ENCODE results near the gene VIP.

Gene VIP

DNA sequence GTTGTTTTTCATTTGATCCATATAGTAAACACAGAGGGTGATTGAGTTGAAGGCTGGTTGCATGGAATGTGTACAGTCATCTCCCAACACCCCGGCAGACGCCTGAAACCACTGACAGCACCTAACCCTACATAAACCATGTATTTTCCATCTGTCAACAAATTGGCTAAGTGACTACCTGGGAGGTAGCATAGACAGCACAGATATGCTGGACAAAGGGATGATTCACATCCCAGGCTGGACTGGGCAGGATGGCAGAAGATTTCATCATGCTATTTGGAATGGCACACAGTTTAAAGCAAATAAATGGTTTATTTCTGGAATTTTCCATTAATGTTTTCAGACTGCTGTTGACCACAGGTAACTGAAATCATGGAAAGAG is 4.4 kb upstream of the VIP start:
- Mint-ChIP-seq H3K9me3 (no peaks in the 10 kb centered on the region), H3K36me3 (ENCODE audit: low read depth) (no peaks in the 10 kb centered on the region), H3K4me1 (ENCODE audit: low read depth) (no peaks in the 10 kb centered on the region), H3K27me3 (no peaks in the 10 kb centered on the region), H3K4me3 (no peak overlapping the region), H3K27ac (no peak overlapping the region)
- intact Hi-C loops (cut with micrococcal nuclease): no loop called here

DNA sequence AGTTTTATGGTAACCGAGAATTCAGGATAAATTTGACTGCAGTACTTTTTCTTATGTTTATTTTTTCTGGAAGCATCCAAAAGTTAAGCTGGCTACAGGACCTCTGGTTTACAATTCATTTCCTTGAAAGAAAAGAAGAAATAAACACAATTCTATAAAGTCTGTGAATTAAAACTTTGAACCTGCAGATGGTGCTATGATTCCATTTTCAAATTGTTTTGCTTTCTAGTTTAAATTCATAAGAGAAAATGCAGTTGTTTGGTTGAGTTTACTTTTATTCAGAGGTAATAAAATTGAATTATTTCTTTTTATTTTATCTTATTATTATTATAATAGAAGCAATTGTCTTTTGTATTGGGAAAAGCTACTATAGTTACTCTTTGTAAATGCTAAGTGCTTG is 1.8 kb upstream of the VIP start:
- Mint-ChIP-seq H3K36me3 (ENCODE audit: low read depth) (no peaks in the 10 kb centered on the region), H3K4me1 (ENCODE audit: low read depth) (no peaks in the 10 kb centered on the region), H3K27ac (no peak overlapping the region), H3K4me3 (no peak overlapping the region), H3K9me3 (no peaks in the 10 kb centered on the region), H3K27me3 (no peaks in the 10 kb centered on the region)
- intact Hi-C loops (cut with micrococcal nuclease): no loop called here

DNA sequence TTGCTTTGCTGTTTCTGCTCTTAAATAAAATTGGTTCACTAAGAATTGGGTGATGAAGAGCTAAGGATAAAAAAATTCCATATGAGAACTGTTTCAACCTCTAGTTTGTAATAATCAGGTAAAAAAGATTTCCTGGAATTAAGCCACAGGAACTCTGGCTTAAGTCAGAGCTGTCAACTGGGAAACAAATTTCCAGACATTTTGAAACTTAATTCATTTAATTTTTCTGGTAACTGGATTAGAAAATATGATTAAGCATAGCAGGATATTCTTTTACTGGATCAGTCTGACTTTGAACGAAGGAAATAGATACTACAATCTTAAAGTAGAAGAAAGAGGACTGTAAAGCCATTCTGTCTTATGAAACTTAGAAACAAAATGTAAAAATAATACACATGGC is 1.3 kb upstream of the VIP start:
- H3K4me1 Mint-ChIP-seq (ENCODE audit: low read depth): no peaks in the 10 kb centered on the region
- H3K4me3 Mint-ChIP-seq: no peak overlapping the region
- no peaks in the 10 kb centered on the region for H3K27me3 Mint-ChIP-seq
- H3K36me3 Mint-ChIP-seq (ENCODE audit: low read depth): no peaks in the 10 kb centered on the region
- H3K9me3 Mint-ChIP-seq: no peaks in the 10 kb centered on the region
- intact Hi-C loops (cut with micrococcal nuclease): no loop called here
- no peak overlapping the region for H3K27ac Mint-ChIP-seq

DNA sequence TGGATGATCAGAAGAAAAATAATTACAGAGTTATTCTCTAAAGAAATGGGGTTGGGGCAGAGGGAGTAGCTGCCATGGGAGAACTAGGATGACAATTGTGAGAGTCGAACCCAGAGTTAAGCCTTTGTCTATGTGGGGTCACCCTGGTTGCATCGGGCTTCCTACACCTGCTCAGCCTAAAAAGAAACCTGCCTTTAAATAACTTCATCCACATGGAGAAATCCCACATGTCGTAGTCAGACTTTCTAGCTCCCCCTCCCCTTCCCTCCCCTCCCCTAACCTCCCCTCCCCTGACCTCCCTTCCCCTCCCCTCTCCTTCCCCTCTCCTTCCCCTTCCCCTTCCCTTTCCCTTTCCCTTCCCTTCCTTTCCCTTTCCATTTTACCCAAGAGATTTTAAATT is 14.7 kb downstream of the VIP start:
- Mint-ChIP-seq H3K27me3 (no peaks in the 10 kb centered on the region), H3K9me3 (no peaks in the 10 kb centered on the region), H3K4me3 (no peak overlapping the region), H3K36me3 (ENCODE audit: low read depth) (no peaks in the 10 kb centered on the region), H3K4me1 (ENCODE audit: low read depth) (no peaks in the 10 kb centered on the region), H3K27ac (no peak overlapping the region)
- intact Hi-C loops (cut with micrococcal nuclease): no loop called here

DNA sequence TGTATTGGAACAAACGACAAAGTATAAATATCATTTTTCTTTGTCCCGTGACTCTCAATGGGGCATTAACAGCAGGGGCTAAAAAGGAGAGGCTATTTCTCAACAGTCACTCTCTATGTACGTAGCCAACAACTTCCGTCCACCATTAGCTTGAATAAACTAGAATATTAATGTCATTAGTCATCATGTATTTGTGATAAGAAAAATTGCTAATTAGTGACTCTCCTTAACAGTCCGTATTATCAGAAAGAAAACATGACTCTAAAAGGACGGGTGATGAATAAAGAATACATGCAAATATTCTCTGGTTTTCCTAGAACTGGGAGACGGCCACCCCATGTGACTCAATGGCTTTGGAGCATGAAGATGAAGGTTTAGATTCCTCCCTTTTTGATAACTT is 18.6 kb downstream of the VIP start:
- Mint-ChIP-seq H3K9me3 (no peaks in the 10 kb centered on the region), H3K27me3 (no peaks in the 10 kb centered on the region), H3K27ac (no peak overlapping the region), H3K36me3 (ENCODE audit: low read depth) (no peaks in the 10 kb centered on the region), H3K4me3 (no peak overlapping the region), H3K4me1 (ENCODE audit: low read depth) (no peaks in the 10 kb centered on the region)
- intact Hi-C loops (cut with micrococcal nuclease): no loop called here

DNA sequence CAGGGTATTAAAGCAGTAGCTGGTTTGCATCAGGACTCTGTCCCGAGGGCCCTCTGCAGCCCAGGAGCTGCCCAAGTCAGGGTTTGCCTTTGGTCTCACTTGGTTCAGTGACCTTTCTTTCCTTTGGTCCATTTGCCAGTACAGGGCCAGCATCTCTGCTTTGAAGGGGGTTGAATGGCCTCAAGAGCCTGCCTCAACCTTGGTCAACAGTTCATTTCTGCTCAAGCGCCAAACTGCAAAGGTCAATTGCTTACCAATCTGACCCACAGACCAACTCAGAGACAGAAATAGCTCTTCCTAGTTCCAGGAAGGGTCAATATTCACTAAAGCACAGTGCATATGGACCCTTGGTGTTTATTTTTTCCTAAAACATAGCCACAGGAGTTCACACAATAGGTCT is 19.4 kb downstream of the VIP start:
- Mint-ChIP-seq H3K36me3 (ENCODE audit: low read depth) (no peaks in the 10 kb centered on the region), H3K9me3 (no peaks in the 10 kb centered on the region), H3K27ac (no peak overlapping the region), H3K27me3 (no peaks in the 10 kb centered on the region), H3K4me1 (ENCODE audit: low read depth) (no peaks in the 10 kb centered on the region), H3K4me3 (no peak overlapping the region)
- intact Hi-C loops (cut with micrococcal nuclease): no loop called here

DNA sequence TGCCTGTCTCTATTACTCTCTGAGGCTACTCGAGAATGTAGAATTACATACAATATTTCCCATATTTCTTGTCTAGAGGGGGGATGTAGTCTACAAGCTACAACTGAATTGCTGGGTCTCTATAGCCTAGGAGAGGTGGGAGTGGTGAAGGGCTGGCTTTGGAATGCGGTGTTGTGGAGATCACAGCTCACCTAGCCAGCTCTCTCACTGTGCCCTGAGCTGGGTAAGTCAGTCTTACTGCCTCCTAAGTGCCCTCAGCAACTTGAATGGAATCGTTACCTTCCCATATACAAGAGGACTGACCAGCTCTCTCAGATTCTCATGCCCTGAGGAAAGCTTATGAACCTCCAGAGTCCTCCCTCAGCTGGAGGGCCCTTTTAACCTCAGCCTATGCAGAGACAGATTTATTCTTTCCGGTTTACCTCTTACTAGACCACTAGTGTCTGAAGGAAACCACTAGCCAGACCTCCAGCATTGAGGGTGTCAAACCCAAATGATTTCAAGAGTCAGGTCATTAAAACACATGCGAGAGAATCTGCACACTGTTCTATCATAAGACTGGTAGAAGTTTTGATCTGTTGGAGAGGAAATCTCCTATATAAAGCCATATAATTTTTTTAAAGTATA is 20.6 kb downstream of the VIP start:
- Mint-ChIP-seq H3K4me1 (ENCODE audit: low read depth) (no peaks in the 10 kb centered on the region), H3K9me3 (no peaks in the 10 kb centered on the region), H3K27ac (no peak overlapping the region), H3K27me3 (no peaks in the 10 kb centered on the region), H3K36me3 (ENCODE audit: low read depth) (no peaks in the 10 kb centered on the region), H3K4me3 (no peak overlapping the region)
- intact Hi-C loops (cut with micrococcal nuclease): no loop called here

DNA sequence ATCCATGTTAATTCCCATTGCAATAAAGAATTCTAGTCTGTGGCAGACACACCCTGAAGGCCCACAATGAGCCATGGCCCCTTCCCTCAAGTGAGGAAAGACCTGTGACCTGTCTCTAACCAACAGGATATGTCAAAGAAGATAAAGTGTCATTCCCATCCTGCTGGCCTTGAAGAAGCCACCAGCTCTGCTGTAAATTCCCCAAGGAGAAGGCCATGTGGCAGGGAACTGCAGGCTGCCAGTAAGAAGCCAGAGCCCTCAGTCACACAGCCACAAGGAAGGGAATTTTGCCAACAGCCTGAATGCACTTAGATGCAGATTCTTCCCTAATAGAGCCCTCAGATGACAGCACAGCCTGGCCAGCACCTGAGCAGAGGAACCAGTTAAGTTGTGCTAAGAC is 24.8 kb downstream of the VIP start:
- Mint-ChIP-seq H3K9me3 (no peaks in the 10 kb centered on the region), H3K27ac (no peak overlapping the region), H3K4me1 (ENCODE audit: low read depth) (no peaks in the 10 kb centered on the region), H3K27me3 (no peaks in the 10 kb centered on the region), H3K4me3 (no peak overlapping the region), H3K36me3 (ENCODE audit: low read depth) (no peaks in the 10 kb centered on the region)
- intact Hi-C loops (cut with micrococcal nuclease): no loop called here

DNA sequence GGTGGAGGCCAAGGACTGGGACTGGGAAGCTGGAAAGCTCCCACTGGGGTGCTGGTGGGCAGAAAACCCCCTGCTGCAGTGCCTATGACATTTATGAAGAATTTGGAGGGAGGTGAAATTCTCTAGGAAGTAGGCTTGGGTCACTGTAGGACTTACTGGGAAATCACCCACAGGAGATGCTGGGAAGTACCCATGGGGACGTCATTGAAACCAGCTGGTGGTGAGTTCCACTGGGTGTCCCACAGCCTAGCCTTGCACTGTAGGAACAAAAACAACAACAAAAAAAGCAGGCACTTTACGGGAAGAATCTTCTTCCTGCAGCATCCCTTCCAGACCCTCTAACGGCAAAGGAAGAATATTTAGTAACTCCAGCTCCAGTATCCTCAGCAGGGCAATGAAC is 26.2 kb downstream of the VIP start:
- intact Hi-C loops (cut with micrococcal nuclease): no loop called here
- Mint-ChIP-seq H3K27me3 (no peaks in the 10 kb centered on the region), H3K4me1 (ENCODE audit: low read depth) (no peaks in the 10 kb centered on the region), H3K27ac (no peak overlapping the region), H3K9me3 (no peaks in the 10 kb centered on the region), H3K36me3 (ENCODE audit: low read depth) (no peaks in the 10 kb centered on the region), H3K4me3 (no peak overlapping the region)

DNA sequence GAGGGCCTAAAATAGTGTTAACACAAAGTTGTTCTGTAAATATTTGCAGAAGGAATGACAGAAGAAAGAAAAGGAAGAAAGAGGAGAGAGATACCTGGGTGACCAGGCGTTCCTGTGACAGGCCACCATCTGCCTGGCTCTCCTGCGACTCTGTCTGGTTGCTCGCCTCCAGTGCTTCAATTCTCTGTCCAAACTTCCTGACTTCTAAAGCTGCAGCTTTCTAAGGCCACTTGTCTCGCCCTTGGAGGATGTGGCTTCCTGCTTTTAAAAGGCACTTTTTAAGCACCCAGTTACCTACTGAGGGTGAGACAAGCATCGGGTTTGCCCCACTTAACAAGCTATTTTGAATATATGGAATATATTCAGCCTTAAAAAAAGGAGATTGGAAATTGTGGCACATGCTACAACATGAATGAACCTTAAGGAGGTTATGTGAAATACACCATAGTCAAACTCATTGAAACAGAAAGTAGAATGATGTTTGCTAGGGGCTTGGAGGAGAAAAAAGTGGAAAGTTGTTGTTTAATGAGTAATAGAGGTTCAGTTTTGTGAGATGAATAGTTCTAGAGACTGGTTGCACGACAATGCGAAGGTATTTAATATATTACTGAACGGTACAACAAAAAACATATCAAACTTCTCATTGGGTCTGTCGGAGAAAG is 32.8 kb downstream of the VIP start:
- Mint-ChIP-seq H3K4me1 (ENCODE audit: low read depth) (no peaks in the 10 kb centered on the region), H3K27me3 (no peaks in the 10 kb centered on the region), H3K9me3 (no peaks in the 10 kb centered on the region), H3K27ac (no peak overlapping the region), H3K4me3 (no peak overlapping the region), H3K36me3 (ENCODE audit: low read depth) (no peaks in the 10 kb centered on the region)
- intact Hi-C loops (cut with micrococcal nuclease): no loop called here

DNA sequence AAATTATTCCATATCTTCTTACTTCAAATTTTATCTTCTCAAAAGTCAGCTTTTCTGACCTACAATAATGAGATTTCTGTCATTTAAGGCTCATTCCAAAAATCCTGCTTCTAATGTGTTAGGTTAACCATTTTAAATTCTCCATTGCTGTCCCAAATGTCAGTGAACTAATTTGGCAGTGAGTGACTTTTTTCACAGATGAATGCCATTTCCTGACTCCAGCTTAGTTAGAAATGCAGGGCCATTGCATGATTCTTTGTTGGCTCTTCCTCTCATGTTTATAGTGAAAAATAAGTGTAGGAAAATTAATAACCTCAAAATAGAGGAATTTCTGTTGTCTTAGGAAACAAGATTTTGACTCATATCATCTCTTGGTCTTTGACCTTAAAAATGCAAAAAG is 44.1 kb downstream of the VIP start:
- H3K27me3 Mint-ChIP-seq: no peaks in the 10 kb centered on the region
- no peaks in the 10 kb centered on the region for H3K36me3 Mint-ChIP-seq (ENCODE audit: low read depth)
- no peaks in the 10 kb centered on the region for H3K9me3 Mint-ChIP-seq
- no peak overlapping the region for H3K4me3 Mint-ChIP-seq
- no peaks in the 10 kb centered on the region for H3K4me1 Mint-ChIP-seq (ENCODE audit: low read depth)
- intact Hi-C loops (cut with micrococcal nuclease): no loop called here
- no peak overlapping the region for H3K27ac Mint-ChIP-seq

DNA sequence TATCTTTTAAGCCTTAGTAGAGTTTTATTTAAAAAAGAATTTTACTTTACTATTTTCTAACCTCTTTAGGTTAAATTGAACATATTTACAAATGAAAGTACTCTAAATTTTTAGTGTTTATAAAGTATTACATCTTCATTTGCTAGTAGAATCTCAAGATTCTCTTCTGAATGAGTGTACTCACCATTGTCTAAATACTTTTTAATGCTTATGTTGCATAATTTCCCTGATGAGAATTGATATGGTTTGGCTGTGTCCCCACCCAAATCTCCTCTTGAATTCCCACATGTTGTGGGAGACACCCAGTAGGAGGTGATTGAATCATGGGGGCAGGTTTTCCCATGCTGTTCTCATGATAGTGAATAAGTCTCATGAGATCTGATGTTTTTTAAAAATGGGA is 53.6 kb downstream of the VIP start:
- Mint-ChIP-seq H3K36me3 (ENCODE audit: low read depth) (no peaks in the 10 kb centered on the region), H3K27ac (no peak overlapping the region), H3K4me3 (no peak overlapping the region), H3K27me3 (no peaks in the 10 kb centered on the region), H3K9me3 (no peaks in the 10 kb centered on the region), H3K4me1 (ENCODE audit: low read depth) (no peaks in the 10 kb centered on the region)
- intact Hi-C loops (cut with micrococcal nuclease): no loop called here

Data from dendritic cell treated with granulocyte-macrophage colony-stimulating factor and Interleukin-4, amounts not matched to agents 40 ng/mL and 50 ng/mL, for 4 days (primary cell).